KBM-7 (cell line): ENCODE measurements around the gene A2ML1.
"Not testable (repeated sequence)": the region's sequence is repeated elsewhere in the genome, so short reads cannot be mapped to it uniquely, and the experiment has no call there.

Experiments used
- DNase-seq: peaks from one replicate; pipeline ENCODE4 v3.0.0-alpha.2; 2015
- in situ Hi-C: fragments of 300-500 bp; cut with MboI; formaldehyde crosslinking; loops from 2 replicates; pipeline ENCODE4 v1.14.3; 2020; ENCODE audit warnings: low sequenced_read_pairs, low pct_unique_long_range_greater_than_20kb, mixed read lengths

A2ML1 gene

GRCh38 chr12:8917751-8918150 is 95.3 kb downstream of the A2ML1 start:
- in situ Hi-C loops: no loop called here
- DNase-seq: no peak

- in situ Hi-C loops, DNase-seq: not testable (repeated sequence)
These were observed 97.2 kb downstream of the A2ML1 start for GRCh38 chr12:8919643-8920042.

DNA sequence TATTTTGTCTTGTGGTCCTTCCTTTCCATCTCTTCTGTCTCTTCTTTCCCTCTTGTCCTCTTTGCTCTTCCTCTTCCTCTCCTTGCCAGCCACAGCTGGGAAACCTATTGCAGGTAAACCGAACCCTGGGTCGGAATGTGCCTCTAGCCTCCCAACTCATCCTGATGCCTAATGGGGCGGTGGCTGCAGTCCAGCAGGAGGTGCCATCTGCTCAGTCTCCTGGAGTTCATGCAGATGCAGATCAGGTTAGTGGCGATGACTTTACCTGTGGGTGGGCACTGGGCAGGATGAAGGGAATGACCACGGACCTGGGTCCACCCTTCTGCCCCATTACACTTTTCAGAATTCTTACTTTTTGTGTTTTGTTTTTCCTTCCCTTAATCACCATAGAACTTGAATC is 100.1 kb downstream of the A2ML1 start:
- no peak for DNase-seq
- in situ Hi-C loops: no loop called here
